ENCODE results near the gene NPAP1. TPM values are rescaled to one million over a fixed set of nuclear protein-coding genes. Genes with fewer than 3 reads are reported as not detected.
A peak's percentile ranks its signal among the peaks of the same experiment; 100 is the strongest.

Gene NPAP1
- total and polyA plus RNA-seq, 2 of the 8 experiments (the other 6 are each of a cell fraction or from before 2014, with no cell fraction given), result 0.07 to 0.08 TPM

DNA sequence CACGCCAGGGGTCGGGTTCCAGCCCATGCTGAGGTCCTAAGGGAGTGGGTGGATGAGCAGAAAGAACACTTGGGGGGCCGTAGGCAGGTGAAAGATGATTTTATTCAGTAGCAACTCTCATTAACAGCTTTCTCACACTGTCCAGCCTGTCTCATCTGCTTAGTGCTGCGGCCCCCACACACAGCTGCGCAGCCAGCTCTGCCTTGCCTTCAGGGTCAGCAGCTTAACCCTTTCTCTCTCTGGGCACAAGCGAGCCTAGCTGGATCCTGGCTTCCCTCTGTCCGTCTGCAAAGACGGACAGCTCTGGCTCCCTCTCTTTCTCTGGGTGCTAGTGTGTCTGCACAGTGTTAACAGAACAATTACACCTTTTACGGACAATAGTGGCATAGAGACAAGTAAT, 21.3 kb downstream of the NPAP1 start:
- TF ChIP-seq MAFK (IDR thresholded peaks at IDR 0.05; ENCODE audit: low read depth, low read length) (no peak), TAF1 (IDR thresholded peaks at IDR 0.05; ENCODE audit: low read depth, low read length) (no peak), CEBPB (IDR thresholded peaks at IDR 0.05; ENCODE audit: low read depth, low read length) (no peak), SAP30 (IDR thresholded peaks at IDR 0.05; ENCODE audit: insufficient read depth, insufficient replicate concordance, low read length) (no peak), KDM5A (IDR thresholded peaks at IDR 0.05; ENCODE audit: low read length) (no peak), SRF (IDR thresholded peaks at IDR 0.05; ENCODE audit: low read depth, low read length) (no peak), SP2 (IDR thresholded peaks at IDR 0.05; ENCODE audit: low read length) (no peak), TAF7 (optimal IDR thresholded peaks at IDR 0.05; ENCODE audit: borderline replicate concordance, low read depth, low read length) (no peak)
- TF ChIP-seq, protein P1, sequence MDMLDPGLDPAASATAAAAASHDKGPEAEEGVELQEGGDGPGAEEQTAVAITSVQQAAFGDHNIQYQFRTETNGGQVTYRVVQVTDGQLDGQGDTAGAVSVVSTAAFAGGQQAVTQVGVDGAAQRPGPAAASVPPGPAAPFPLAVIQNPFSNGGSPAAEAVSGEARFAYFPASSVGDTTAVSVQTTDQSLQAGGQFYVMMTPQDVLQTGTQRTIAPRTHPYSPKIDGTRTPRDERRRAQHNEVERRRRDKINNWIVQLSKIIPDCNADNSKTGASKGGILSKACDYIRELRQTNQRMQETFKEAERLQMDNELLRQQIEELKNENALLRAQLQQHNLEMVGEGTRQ (IDR thresholded peaks at IDR 0.05; ENCODE audit: low read length), result no peak
- TF ChIP-seq, protein P2, sequence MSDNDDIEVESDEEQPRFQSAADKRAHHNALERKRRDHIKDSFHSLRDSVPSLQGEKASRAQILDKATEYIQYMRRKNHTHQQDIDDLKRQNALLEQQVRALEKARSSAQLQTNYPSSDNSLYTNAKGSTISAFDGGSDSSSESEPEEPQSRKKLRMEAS (IDR thresholded peaks at IDR 0.05), result no peak
- H2BK12ac ChIP-seq (ENCODE audit: low read depth, low read length), result peak overlapping the region; percentile 45; the same call in 1 of the 2 replicates
- H2AK5ac ChIP-seq (ENCODE audit: low read depth, low read length), result peak overlapping the region; percentile 9; the same call in 1 of the 2 replicates
- 77% methylated on average over 9 of the region's 9 CpGs; no CpG with 5 or more reads in 1 of the 2 experiments for WGBS, 2 experiments (ENCODE audit: extremely low coverage in 1 of 2, insufficient coverage in 1 of 2, insufficient read length in 1 of 2, insufficient replicate concordance in 2 of 2, low coverage in 1 of 2, low lambda C conversion rate in 2 of 2, missing lambda C conversion rate in 1 of 2)
- no peak overlapping the region for H4K5ac ChIP-seq (ENCODE audit: insufficient read length, low read depth, low read length)
- no peaks in the 10 kb centered on the region for H3K79me1 ChIP-seq (ENCODE audit: low read depth, low read length)
- H2BK15ac ChIP-seq (ENCODE audit: low read length), result no peak overlapping the region
- DNase-seq (ENCODE audit: low read depth in 1 of 2, low spot score in 2 of 2), result no peak
- no peaks in the 10 kb centered on the region; a peak in 1 of 4 replicates for H3K9me3 ChIP-seq (ENCODE audit: insufficient read depth in 2 of 2, low read depth in 1 of 2, low read length in 1 of 2)
- CTCF ChIA-PET (ENCODE audit: partially characterized antibody), result no interaction called here
- H3K27ac ChIP-seq (ENCODE audit: low read depth, low read length), result no peak overlapping the region
- H3K18ac ChIP-seq (ENCODE audit: extremely low read depth, low read length), result no peak overlapping the region; the same call in 1 of the 2 replicates
- no peak overlapping the region for H3K56ac ChIP-seq (replicated peaks; ENCODE audit: insufficient read length, low read depth, low read length)
- no peak overlapping the region for H3K4ac ChIP-seq (replicated peaks; ENCODE audit: insufficient read length, low read depth, low read length)
- H2AFZ ChIP-seq (ENCODE audit: low read length), result peak overlapping the region; percentile 57; the same call in 1 of the 2 replicates
- H2BK5ac ChIP-seq (ENCODE audit: low read depth, low read length), result peak overlapping the region; percentile 75; the same call in 1 of the 2 replicates
- 0 out of 2 replicates have a peak overlapping the region, but pooled peaks have one; percentile 53 for H4K8ac ChIP-seq (ENCODE audit: extremely low read depth, insufficient read depth, low read length)
- H3K4me3 ChIP-seq (ENCODE audit: extremely low read depth in 1 of 4, insufficient read depth in 2 of 4, low read depth in 3 of 4, low read length in 4 of 4), result no peak overlapping the region
- H3K14ac ChIP-seq (ENCODE audit: insufficient read length), result no peak overlapping the region
- H3K9ac ChIP-seq (replicated peaks in 1 of 4; ENCODE audit: extremely low read depth in 1 of 4, low read depth in 3 of 4, low read length in 3 of 4), result no peak overlapping the region
- no peaks in the 10 kb centered on the region for H3K27me3 ChIP-seq (replicated peaks in 1 of 4; ENCODE audit: control insufficient read depth in 3 of 4, extremely low read depth in 1 of 4, insufficient read depth in 3 of 4, low read length in 3 of 4)
- peaks cover 0 to 5% (median under 1%) of the 10 kb centered on the region in 4 experiments; a peak in 2 of 7 replicates for H3K4me1 ChIP-seq (replicated peaks in 1 of 4; ENCODE audit: control insufficient read depth in 3 of 4, insufficient read depth in 4 of 4, low read length in 3 of 4)
- no peak overlapping the region for H2BK120ac ChIP-seq (replicated peaks; ENCODE audit: low read depth, low read length)
- POLR2A ChIA-PET (ENCODE audit: partially characterized antibody), result interaction anchor here (0.7 to 1.0 kb wide), 2 partner anchors 9 to 44 kb away, joined by 3 read pairs; no protein-coding TSS in a partner anchor
- no peaks in the 10 kb centered on the region for H3K79me2 ChIP-seq (ENCODE audit: control insufficient read depth in 1 of 2, insufficient read depth in 2 of 2, low read length in 2 of 2)
- no peak overlapping the region for H3K23ac ChIP-seq (ENCODE audit: insufficient read length)
- no peak overlapping the region for H3K4me2 ChIP-seq (ENCODE audit: insufficient read depth in 1 of 2, low read depth in 2 of 2, low read length in 2 of 2)
- no peaks in the 10 kb centered on the region for H3K23me2 ChIP-seq (ENCODE audit: low read depth, low read length)
- H4K20me1 ChIP-seq (replicated peaks in 1 of 2; ENCODE audit: control insufficient read depth in 1 of 2, insufficient read depth in 2 of 2, low read length in 2 of 2), result no peaks in the 10 kb centered on the region
- H3K36me3 ChIP-seq (ENCODE audit: control insufficient read depth in 2 of 4, insufficient read depth in 4 of 4, low read length in 3 of 4), result no peaks in the 10 kb centered on the region
- peak; percentile 36 for FAIRE-seq
- peak overlapping the region; percentile 65 for H4K91ac ChIP-seq (replicated peaks; ENCODE audit: insufficient read length, low read length)
- no peak overlapping the region for H2BK20ac ChIP-seq (ENCODE audit: low read length)
